Kidney capillary endothelial cell (primary cell): Measurements from ENCODE around the gene RNF208.

ENCODE experiments used
- DNase-seq: peaks from one replicate; pipeline ENCODE4 v3.0.0-alpha.2; 2018; ENCODE audit warnings: low spot score

The RNF208 gene

GRCh38 chr9:137175345-137175961, 46.6 kb downstream of the RNF208 start:
- no peak for DNase-seq

GRCh38 chr9:137174722-137175293, 47.2 kb downstream of the RNF208 start:
- no peak for DNase-seq

GRCh38 chr9:137173796-137174664, 48.0 kb downstream of the RNF208 start:
- no peak for DNase-seq

- no peak for DNase-seq
Observed at GRCh38 chr9:137172901-137173795, 48.9 kb downstream of the RNF208 start.

- no peak for DNase-seq
Observed at GRCh38 chr9:137171149-137171900, 50.7 kb downstream of the RNF208 start.

GRCh38 chr9:137170486-137171148, 51.4 kb downstream of the RNF208 start:
- no peak for DNase-seq
